Naive thymus-derived CD4-positive, alpha-beta T cell (primary cell): ENCODE results near the gene DOK1. TPM values are rescaled to one million over a fixed set of nuclear protein-coding genes. Genes with fewer than 3 reads are reported as not detected.
A peak's percentile ranks its signal among the peaks of the same experiment; 100 is the strongest.

Experiments used
- ATAC-seq: fragments of 150-1000 bp; cut with Tn5 transposase; 2 replicates; pipeline ENCODE4 v1.10.0; 2021; ENCODE audit warnings: mild to moderate bottlenecking, moderate library complexity
- CTCF ChIA-PET: fragments of 350-600 bp; sonication (Branson Sonifier 250); formaldehyde crosslinking; loops from one replicate; lab custom pipeline; 2021; ENCODE audit warnings: antibody characterized with exemption; lab: Charles Lee
- POLR2A ChIA-PET: fragments of 350-600 bp; sonication (Branson Sonifier 250); formaldehyde crosslinking; loops from one replicate; lab custom pipeline; 2021; ENCODE audit warnings: antibody characterized with exemption, inconsistent platforms; lab: Charles Lee
- DNase-seq, 9 donors: peaks; one replicate each; pipeline versions ENCODE4 v3.0.0 to v3.0.0-alpha.2; 2020 to 2022; ENCODE audit warnings: mixed read lengths in 1 of 9
- H3K27ac ChIP-seq: one replicate; pipeline ENCODE4 v1.7.0; 2013; ENCODE audit warnings: mild to moderate bottlenecking, low read depth, low read length, moderate library complexity
- H3K27me3 ChIP-seq, 2 donors: one replicate each; pipeline ENCODE4 v1.7.0; 2013; ENCODE audit warnings: low read length in 2 of 2, mild to moderate bottlenecking in 2 of 2, moderate library complexity in 2 of 2; ENCODE audit not compliant: control insufficient read depth in 2 of 2, insufficient read depth in 2 of 2
- H3K36me3 ChIP-seq, 3 experiments: 1 replicate in 2 of 3; 2 replicates in 1 of 3; pipeline ENCODE4 v1.7.0; 2013; ENCODE audit warnings: low read length in 3 of 3, mild to moderate bottlenecking in 3 of 3, moderate library complexity in 1 of 3; ENCODE audit not compliant: insufficient read depth in 3 of 3, control insufficient read depth in 2 of 3
- H3K4me1 ChIP-seq, 2 donors: one replicate each; pipeline ENCODE4 v1.7.0; 2013; ENCODE audit warnings: low read length in 2 of 2, mild to moderate bottlenecking in 2 of 2, moderate library complexity in 1 of 2; ENCODE audit not compliant: control insufficient read depth in 2 of 2, insufficient read depth in 2 of 2
- H3K4me3 ChIP-seq: 2 replicates; pipeline ENCODE4 v1.7.0; 2013; ENCODE audit warnings: mild to moderate bottlenecking, low read length
- H3K9me3 ChIP-seq, 3 experiments: 1 replicate in 2 of 3; 2 replicates in 1 of 3; pipeline ENCODE4 v1.7.0; 2013; ENCODE audit warnings: low read length in 3 of 3; ENCODE audit not compliant: control insufficient read depth in 2 of 3
- H3K27ac Mint-ChIP-seq, 9 donors: one replicate each; pipeline ENCODE4 v1.8.0; 2020 to 2022; ENCODE audit warnings: mixed read lengths in 9 of 9, mild to moderate bottlenecking in 8 of 9, moderate library complexity in 5 of 9, inconsistent platforms in 2 of 9
- H3K27me3 Mint-ChIP-seq, 5 donors: one replicate each; pipeline ENCODE4 v1.8.0; 2021 to 2022; ENCODE audit warnings: mixed read lengths in 5 of 5, mild to moderate bottlenecking in 1 of 5
- H3K36me3 Mint-ChIP-seq, 5 donors: one replicate each; pipeline ENCODE4 v1.8.0; 2020 to 2022; ENCODE audit warnings: mixed read lengths in 5 of 5, mild to moderate bottlenecking in 3 of 5, inconsistent platforms in 1 of 5
- H3K4me1 Mint-ChIP-seq, 7 donors: one replicate each; pipeline ENCODE4 v1.8.0; 2020 to 2022; ENCODE audit warnings: mixed read lengths in 7 of 7, mild to moderate bottlenecking in 3 of 7, inconsistent platforms in 1 of 7
- H3K4me3 Mint-ChIP-seq, 10 donors: one replicate each; pipeline ENCODE4 v1.8.0; 2020 to 2022; ENCODE audit warnings: mild to moderate bottlenecking in 10 of 10, mixed read lengths in 10 of 10, moderate library complexity in 6 of 10, inconsistent platforms in 2 of 10
- H3K9me3 Mint-ChIP-seq, 11 donors: one replicate each; pipeline ENCODE4 v1.8.0; 2020 to 2022; ENCODE audit warnings: mixed read lengths in 11 of 11, mild to moderate bottlenecking in 4 of 11, inconsistent platforms in 1 of 11, moderate library complexity in 1 of 11
- intact Hi-C, 2 donors: fragments of 100-400 bp; cut with micrococcal nuclease; formaldehyde crosslinking; loops; one replicate each; pipeline ENCODE4 v1.15.1; 2023
- polyA plus RNA-seq, 2 donors: library from polyadenylated mRNA; unstranded; fragments of 300-500 nt; fragmentation: Illumina TruSeq; gene quantifications; one replicate each; pipeline ENCODE4 v1.2.3, GENCODE V29; 2021
- total RNA-seq, 6 experiments: library from RNA in 5 of 6; stranded (reverse) in 5 of 6; gene quantifications; 1 replicate in 5 of 6; 2 replicates in 1 of 6; pipeline ENCODE4 v1.2.3 and lab custom pipeline; 2021 to 2026

The DOK1 gene
- total and polyA plus RNA-seq, 7 experiments from 2014 or later = 7.0 to 39.5 (median 24.2) TPM

DNA sequence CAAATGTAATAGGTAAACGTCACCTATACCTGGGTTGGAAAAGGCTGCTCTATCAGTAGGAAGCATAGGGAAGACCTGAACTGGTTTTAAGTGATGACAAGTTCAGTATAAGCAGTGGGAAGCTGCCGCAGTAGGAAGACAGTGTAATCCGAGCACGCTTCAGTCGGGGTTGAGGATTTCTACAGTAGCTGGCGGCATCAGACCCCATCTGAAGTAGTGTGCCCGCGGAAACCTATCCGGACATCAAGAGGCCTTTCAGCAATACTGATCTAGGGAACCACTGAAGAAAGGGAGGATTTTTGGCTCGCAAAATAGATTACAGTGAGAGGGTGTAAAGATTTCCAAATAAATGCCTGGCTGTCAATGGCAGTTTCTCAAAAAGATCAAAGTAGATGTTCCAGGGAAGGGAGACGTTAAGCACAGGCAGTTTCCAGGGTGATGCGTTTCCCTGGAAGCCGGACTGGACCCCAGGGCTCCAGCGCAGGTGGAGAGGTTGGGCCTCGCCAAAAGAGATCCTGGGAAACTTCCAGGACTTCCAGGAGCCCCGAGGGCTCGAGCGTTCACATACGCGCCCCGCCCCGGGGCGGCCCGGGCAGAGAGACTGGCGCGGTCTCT is 6.1 kb upstream of the DOK1 start:
- Histone ChIP-seq H3K4me1 (peaks cover 0 to 13% of the 10 kb centered on the region in 2 donors), H3K27ac (no peak overlapping the region), H3K36me3 (no peaks in the 10 kb centered on the region), H3K4me3 (peak overlapping the region; percentile 39), H3K27me3 (peaks cover 6 to 19% of the 10 kb centered on the region in 2 donors), H3K9me3 (no peaks in the 10 kb centered on the region)
- peaks cover 0 to 6% (median 0%) of the 10 kb centered on the region in 5 donors for H3K36me3 Mint-ChIP-seq
- H3K4me3 Mint-ChIP-seq = peak overlapping the region; percentile 61 to 84 (median 78)
- ATAC-seq (no peak), DNase-seq (no peak)
- intact Hi-C loops = no loop called here
- peak overlapping the region in 1 of 9 donors; percentile 60 for H3K27ac Mint-ChIP-seq
- H3K27me3 Mint-ChIP-seq = peaks cover 43 to 62% (median 56%) of the 10 kb centered on the region in 5 donors
- H3K4me1 Mint-ChIP-seq = peaks cover 11 to 21% (median 14%) of the 10 kb centered on the region in 7 donors
- POLR2A ChIA-PET = no interaction called here
- no peaks in the 10 kb centered on the region for H3K9me3 Mint-ChIP-seq
- CTCF ChIA-PET = no interaction called here

- Mint-ChIP-seq H3K9me3 (no peaks in the 10 kb centered on the region), H3K27ac (peak overlapping the region in 1 of 9 donors; percentile 85), H3K4me3 (peak overlapping the region; percentile 28 to 84 (median 59)), H3K27me3 (peaks cover 43 to 60% (median 54%) of the 10 kb centered on the region in 5 donors), H3K36me3 (peaks cover 0 to 6% (median 0%) of the 10 kb centered on the region in 5 donors), H3K4me1 (peaks cover 12 to 25% (median 14%) of the 10 kb centered on the region in 7 donors)
- intact Hi-C loops = no loop called here
- peaks cover 3 to 15% of the 10 kb centered on the region in 2 donors for H3K4me1 ChIP-seq
- DNase-seq (peak in 1 of 9 donors; percentile 68), ATAC-seq (peak; percentile 56)
- ChIA-PET CTCF (no interaction called here), POLR2A (no interaction called here)
- H3K27ac ChIP-seq = no peak overlapping the region
- H3K27me3 ChIP-seq = peaks cover 6 to 19% of the 10 kb centered on the region in 2 donors
- H3K9me3 ChIP-seq = no peaks in the 10 kb centered on the region
- peak overlapping the region; percentile 39 for H3K4me3 ChIP-seq
- H3K36me3 ChIP-seq = no peaks in the 10 kb centered on the region
These were observed 5.4 kb upstream of the DOK1 start for GRCh38 chr2:74548900-74549826.

DNA sequence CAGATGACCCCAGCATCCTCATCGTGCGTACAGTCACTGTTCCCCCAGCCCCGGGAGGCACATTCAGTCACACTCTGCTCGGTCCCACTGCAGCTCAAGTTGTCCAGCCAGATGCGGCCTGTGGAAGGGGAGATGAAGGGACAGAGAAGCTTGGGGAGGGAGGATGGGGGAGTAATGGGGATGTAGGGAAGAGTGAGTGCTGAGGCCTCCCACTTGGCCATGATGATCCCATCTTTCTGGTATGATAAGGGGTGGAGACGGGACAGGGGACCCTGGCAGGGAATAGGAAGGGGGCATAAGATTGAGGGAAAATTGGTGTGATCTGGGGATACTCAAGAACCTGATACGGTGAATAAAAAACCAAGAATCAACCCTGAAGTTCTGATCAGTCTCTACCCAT is 4.3 kb upstream of the DOK1 start:
- Mint-ChIP-seq H3K4me1 (peaks cover 13 to 22% (median 16%) of the 10 kb centered on the region in 7 donors), H3K9me3 (no peaks in the 10 kb centered on the region), H3K4me3 (peak overlapping the region in 8 of 10 donors; percentile 1 to 80 (median 56)), H3K36me3 (peaks cover 0 to 6% (median 0%) of the 10 kb centered on the region in 5 donors), H3K27me3 (peaks cover 43 to 54% (median 50%) of the 10 kb centered on the region in 5 donors), H3K27ac (peak overlapping the region in 1 of 9 donors; percentile 3)
- Histone ChIP-seq H3K27me3 (peaks cover 6 to 19% of the 10 kb centered on the region in 2 donors), H3K36me3 (peaks cover 0 to 3% (median 0%) of the 10 kb centered on the region in 3 experiments), H3K4me1 (peaks cover 3 to 16% of the 10 kb centered on the region in 2 donors), H3K9me3 (no peaks in the 10 kb centered on the region), H3K4me3 (no peak overlapping the region), H3K27ac (no peak overlapping the region)
- POLR2A ChIA-PET = interaction anchor here (1.0 kb wide), 1 partner anchor 25 kb away, joined by 3 read pairs; no protein-coding TSS in a partner anchor
- no peak for DNase-seq
- intact Hi-C loops = loop anchor here (5.0 to 10.0 kb wide), 2 partner anchors 102 to 1165 kb away; partner anchors contain the start of genes ALMS1 (in 1 of the 2) and SEMA4F (in 1 of the 2)
- no peak for ATAC-seq
- CTCF ChIA-PET = no interaction called here

- Histone ChIP-seq H3K4me3 (no peak overlapping the region), H3K27me3 (peaks cover 6 to 19% of the 10 kb centered on the region in 2 donors), H3K36me3 (peaks cover 0 to 3% (median 0%) of the 10 kb centered on the region in 3 experiments), H3K9me3 (no peaks in the 10 kb centered on the region), H3K4me1 (peaks cover 7 to 23% of the 10 kb centered on the region in 2 donors), H3K27ac (no peak overlapping the region)
- POLR2A ChIA-PET = no interaction called here
- H3K27ac Mint-ChIP-seq = no peak overlapping the region
- H3K27me3 Mint-ChIP-seq = peaks cover 36 to 43% (median 40%) of the 10 kb centered on the region in 5 donors
- ATAC-seq (no peak), DNase-seq (no peak)
- intact Hi-C loops = loop anchor here (5.0 to 10.0 kb wide), 2 partner anchors 101 to 1167 kb away; partner anchors contain the start of genes ALMS1 (in 1 of the 2) and SEMA4F (in 1 of the 2)
- peaks cover 14 to 32% (median 25%) of the 10 kb centered on the region in 7 donors for H3K4me1 Mint-ChIP-seq
- H3K36me3 Mint-ChIP-seq = peaks cover 0 to 6% (median 0%) of the 10 kb centered on the region in 5 donors
- H3K4me3 Mint-ChIP-seq = no peak overlapping the region
- H3K9me3 Mint-ChIP-seq = no peaks in the 10 kb centered on the region
- CTCF ChIA-PET = interaction anchor here (0.7 to 1.4 kb wide), 3 partner anchors 11 to 69 kb away, joined by 3 read pairs; partner anchors contain the start of genes AUP1, CCDC142, HTRA2 and TTC31
These were observed 3.0 kb upstream of the DOK1 start for GRCh38 chr2:74551530-74551929.

GRCh38 chr2:74551942-74552913 is 2.3 kb upstream of the DOK1 start:
- Histone ChIP-seq H3K4me1 (peaks cover 7 to 23% of the 10 kb centered on the region in 2 donors), H3K4me3 (no peak overlapping the region), H3K27ac (no peak overlapping the region), H3K9me3 (no peaks in the 10 kb centered on the region), H3K36me3 (peaks cover 0 to 3% (median 0%) of the 10 kb centered on the region in 3 experiments), H3K27me3 (peaks cover 6 to 19% of the 10 kb centered on the region in 2 donors)
- intact Hi-C loops = loop anchor here (5.0 to 10.0 kb wide), 2 partner anchors 100 to 1167 kb away; partner anchors contain the start of genes ALMS1 (in 1 of the 2) and SEMA4F (in 1 of the 2)
- ATAC-seq (no peak), DNase-seq (no peak)
- Mint-ChIP-seq H3K4me3 (peak overlapping the region; percentile 31 to 89 (median 66)), H3K9me3 (no peaks in the 10 kb centered on the region), H3K27me3 (peaks cover 35 to 40% (median 38%) of the 10 kb centered on the region in 5 donors), H3K27ac (peak overlapping the region; percentile 13 to 89 (median 51)), H3K36me3 (peaks cover 0 to 6% (median 0%) of the 10 kb centered on the region in 5 donors), H3K4me1 (peaks cover 14 to 33% (median 25%) of the 10 kb centered on the region in 7 donors)
- CTCF ChIA-PET = interaction anchor here (0.7 to 1.4 kb wide), 3 partner anchors 11 to 70 kb away, joined by 3 read pairs; partner anchors contain the start of genes AUP1, CCDC142, HTRA2 and TTC31
- POLR2A ChIA-PET = interaction anchor here (0.9 kb wide), 1 partner anchor 25 kb away, joined by 3 read pairs; no protein-coding TSS in a partner anchor
